OCI-LY1 (cell line): Measurements from ENCODE around the gene KCNH8.

Experiments used
- EZH2 ChIP-seq: fragments of 200-600 bp; sonication (generic), shearing (Covaris generic); IDR thresholded peaks from 2 replicates; pipeline ENCODE4 v1.8.0; 2017; ENCODE audit warnings: borderline replicate concordance, mixed run types, mild to moderate bottlenecking, antibody characterized with exemption, low read length, moderate library complexity, mixed read lengths
- TF ChIP-seq, protein P1 (sequence below): fragments of 200-600 bp; sonication (generic), shearing (Covaris generic); IDR thresholded peaks from 2 replicates; pipeline ENCODE4 v1.5.1; 2017; ENCODE audit warnings: mild to moderate bottlenecking, antibody characterized with exemption, low read length, moderate library complexity, mixed read lengths

DNA sequence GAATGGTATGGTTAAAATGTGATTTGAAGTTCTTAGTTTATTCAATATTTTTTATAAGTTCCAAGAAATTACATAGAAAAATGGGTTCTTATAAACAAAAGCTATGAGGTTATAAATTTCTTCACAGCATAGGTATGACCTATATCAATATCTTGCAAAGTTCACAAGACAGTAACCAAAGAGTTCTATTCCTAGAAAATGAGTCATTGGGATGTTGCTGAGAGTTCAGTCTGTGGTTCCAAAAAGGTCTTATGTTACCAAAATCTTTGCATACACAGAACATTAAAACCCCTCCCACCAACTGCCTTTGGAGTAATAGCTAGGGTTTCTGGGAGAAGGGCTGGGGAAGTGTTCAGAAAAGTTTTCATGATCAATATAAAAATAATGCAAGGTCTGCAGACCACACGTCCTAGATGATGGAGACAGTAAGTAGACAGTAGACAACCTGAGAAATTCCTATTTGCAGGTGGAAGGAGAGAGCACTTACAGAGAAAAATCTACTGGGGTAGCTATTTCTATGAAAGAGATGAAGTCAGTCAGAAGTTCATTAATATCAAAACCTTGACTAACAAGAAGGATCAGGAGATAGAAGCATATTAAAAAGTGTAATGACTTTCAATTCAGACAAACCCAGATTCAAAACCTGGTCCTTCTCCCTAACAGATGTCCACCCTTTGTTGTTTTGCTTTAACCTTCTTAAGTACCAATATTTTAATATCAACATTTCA lies 279.3 kb downstream of the KCNH8 start:
- TF ChIP-seq, protein P1, sequence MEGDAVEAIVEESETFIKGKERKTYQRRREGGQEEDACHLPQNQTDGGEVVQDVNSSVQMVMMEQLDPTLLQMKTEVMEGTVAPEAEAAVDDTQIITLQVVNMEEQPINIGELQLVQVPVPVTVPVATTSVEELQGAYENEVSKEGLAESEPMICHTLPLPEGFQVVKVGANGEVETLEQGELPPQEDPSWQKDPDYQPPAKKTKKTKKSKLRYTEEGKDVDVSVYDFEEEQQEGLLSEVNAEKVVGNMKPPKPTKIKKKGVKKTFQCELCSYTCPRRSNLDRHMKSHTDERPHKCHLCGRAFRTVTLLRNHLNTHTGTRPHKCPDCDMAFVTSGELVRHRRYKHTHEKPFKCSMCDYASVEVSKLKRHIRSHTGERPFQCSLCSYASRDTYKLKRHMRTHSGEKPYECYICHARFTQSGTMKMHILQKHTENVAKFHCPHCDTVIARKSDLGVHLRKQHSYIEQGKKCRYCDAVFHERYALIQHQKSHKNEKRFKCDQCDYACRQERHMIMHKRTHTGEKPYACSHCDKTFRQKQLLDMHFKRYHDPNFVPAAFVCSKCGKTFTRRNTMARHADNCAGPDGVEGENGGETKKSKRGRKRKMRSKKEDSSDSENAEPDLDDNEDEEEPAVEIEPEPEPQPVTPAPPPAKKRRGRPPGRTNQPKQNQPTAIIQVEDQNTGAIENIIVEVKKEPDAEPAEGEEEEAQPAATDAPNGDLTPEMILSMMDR = no peak
- TF ChIP-seq EZH2 = no peak
